Measurements from ENCODE around the gene KLK8. TPM values are rescaled to one million over a fixed set of nuclear protein-coding genes. Genes with fewer than 3 reads are reported as not detected.

KLK8 gene, protein sequence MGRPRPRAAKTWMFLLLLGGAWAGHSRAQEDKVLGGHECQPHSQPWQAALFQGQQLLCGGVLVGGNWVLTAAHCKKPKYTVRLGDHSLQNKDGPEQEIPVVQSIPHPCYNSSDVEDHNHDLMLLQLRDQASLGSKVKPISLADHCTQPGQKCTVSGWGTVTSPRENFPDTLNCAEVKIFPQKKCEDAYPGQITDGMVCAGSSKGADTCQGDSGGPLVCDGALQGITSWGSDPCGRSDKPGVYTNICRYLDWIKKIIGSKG
- total RNA-seq = not detected

DNA sequence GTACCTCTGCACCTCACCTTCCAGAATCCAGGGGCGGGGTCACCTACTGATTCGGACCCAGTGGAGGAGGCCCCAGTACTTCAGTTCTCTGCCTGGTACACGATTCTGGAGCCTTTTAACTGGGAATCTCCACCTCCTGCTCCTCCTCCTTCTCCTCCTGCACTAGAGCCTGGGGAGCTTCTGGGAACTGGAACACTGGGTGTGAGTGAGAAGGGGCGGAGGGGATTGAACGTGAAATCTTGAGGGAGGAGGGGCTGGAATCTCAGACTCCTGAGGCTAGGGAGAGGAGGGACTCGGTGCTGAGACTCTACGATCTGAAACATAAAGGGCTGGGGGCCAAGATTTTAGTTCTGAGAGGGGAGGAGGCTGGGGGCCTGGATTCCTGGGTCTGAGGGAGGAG lies at the start of gene KLK8:
Gene KLK8 (minus strand): TSS at position 90 of the 400 bp plus-strand sequence. CDS start 437 bp downstream, outside the sequence.
- H3K9ac ChIP-seq (ENCODE audit: low read depth in 2 of 2, low read length in 2 of 2) = no peak within 1 kb of the TSS
- no peaks in the 10 kb centered on the region for H3K9me3 ChIP-seq
- H3K4me3 ChIP-seq = no peak within 1 kb of the TSS
- no peaks in the 10 kb centered on the region for H3K27me3 ChIP-seq
- no peaks in the 10 kb centered on the region for H3K4me1 ChIP-seq
- no peak within 1 kb of the TSS for H3K27ac ChIP-seq
- no peaks in the 10 kb centered on the region for H3K36me3 ChIP-seq
- TF ChIP-seq, protein P1, sequence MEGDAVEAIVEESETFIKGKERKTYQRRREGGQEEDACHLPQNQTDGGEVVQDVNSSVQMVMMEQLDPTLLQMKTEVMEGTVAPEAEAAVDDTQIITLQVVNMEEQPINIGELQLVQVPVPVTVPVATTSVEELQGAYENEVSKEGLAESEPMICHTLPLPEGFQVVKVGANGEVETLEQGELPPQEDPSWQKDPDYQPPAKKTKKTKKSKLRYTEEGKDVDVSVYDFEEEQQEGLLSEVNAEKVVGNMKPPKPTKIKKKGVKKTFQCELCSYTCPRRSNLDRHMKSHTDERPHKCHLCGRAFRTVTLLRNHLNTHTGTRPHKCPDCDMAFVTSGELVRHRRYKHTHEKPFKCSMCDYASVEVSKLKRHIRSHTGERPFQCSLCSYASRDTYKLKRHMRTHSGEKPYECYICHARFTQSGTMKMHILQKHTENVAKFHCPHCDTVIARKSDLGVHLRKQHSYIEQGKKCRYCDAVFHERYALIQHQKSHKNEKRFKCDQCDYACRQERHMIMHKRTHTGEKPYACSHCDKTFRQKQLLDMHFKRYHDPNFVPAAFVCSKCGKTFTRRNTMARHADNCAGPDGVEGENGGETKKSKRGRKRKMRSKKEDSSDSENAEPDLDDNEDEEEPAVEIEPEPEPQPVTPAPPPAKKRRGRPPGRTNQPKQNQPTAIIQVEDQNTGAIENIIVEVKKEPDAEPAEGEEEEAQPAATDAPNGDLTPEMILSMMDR (IDR thresholded peaks at IDR 0.05) = no peak
- intact Hi-C loops (cut with DNase I) = no loop called here
- no peak for DNase-seq

DNA sequence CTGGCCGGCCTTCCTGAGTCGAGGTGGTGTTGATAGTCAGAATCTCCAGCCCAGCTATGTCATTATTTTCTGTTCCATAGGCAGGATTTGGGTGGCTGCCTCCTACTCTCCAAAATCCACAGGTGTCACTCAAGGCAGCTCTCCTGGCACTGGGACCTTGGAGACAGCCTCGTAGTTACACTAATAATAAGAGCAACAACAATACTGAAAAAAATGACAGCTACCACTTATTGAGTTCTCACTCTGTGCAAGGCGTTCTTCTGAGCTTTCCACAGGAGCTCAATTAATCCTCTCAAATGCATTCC lies 45.6 kb upstream of the KLK8 start:
- TF ChIP-seq, protein P1 (IDR thresholded peaks at IDR 0.05) = no peak
- Histone ChIP-seq H3K9ac (ENCODE audit: low read depth in 2 of 2, low read length in 2 of 2) (no peak overlapping the region), H3K9me3 (no peaks in the 10 kb centered on the region), H3K4me1 (no peaks in the 10 kb centered on the region), H3K36me3 (no peaks in the 10 kb centered on the region), H3K27ac (no peak overlapping the region), H3K4me3 (no peak overlapping the region), H3K27me3 (no peaks in the 10 kb centered on the region)
- DNase-seq = no peak
- intact Hi-C loops (cut with DNase I) = no loop called here

DNA sequence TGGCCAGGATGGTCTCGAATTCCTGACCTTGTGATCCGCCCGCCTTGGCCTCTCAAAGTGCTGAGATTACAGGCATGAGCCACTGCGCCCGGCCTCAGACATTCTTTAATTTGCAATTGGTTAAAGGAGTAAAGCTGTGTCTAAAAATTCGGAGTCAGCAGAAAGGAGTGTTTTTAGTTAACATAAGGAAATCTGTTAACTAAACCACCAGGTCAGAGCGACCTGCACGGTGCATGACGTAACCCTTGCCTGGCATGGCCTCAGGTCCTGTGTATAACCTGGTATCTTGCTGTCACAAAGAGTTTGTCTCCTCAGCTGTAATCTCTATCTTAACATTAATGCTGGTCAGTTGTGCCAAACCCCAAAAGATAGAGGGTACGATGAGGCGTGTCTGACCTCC lies 42.9 kb upstream of the KLK8 start:
- TF ChIP-seq, protein P1 (IDR thresholded peaks at IDR 0.05) = no peak
- H3K27me3 ChIP-seq = no peaks in the 10 kb centered on the region
- no peaks in the 10 kb centered on the region for H3K9me3 ChIP-seq
- no peak for DNase-seq
- no peak overlapping the region for H3K27ac ChIP-seq
- H3K4me1 ChIP-seq = no peaks in the 10 kb centered on the region
- intact Hi-C loops (cut with DNase I) = no loop called here
- H3K4me3 ChIP-seq = no peak overlapping the region
- H3K36me3 ChIP-seq = no peaks in the 10 kb centered on the region
- no peak overlapping the region for H3K9ac ChIP-seq (ENCODE audit: low read depth in 2 of 2, low read length in 2 of 2)

DNA sequence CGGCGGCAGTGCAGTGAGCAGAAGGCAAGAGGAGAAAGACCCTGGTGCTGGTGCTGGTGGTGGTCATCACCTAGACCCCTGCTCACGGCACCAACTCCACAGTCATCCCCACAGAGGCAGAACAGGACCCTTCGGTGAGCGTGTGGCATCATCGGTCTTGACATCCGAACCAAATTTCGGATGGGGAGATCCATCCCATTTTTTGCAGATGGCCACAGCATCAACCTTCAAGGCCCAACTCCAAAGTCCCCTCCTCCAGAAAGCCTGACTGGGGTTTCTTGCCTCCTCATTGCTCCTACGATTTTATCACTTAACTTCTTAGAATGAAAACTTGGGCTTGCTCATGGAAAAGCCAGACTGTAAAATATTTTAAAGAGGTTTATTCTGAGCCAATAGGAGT lies 42.1 kb upstream of the KLK8 start:
- no peaks in the 10 kb centered on the region for H3K27me3 ChIP-seq
- H3K4me3 ChIP-seq = no peak overlapping the region
- TF ChIP-seq, protein P1 (IDR thresholded peaks at IDR 0.05) = no peak
- H3K36me3 ChIP-seq = no peaks in the 10 kb centered on the region
- no peaks in the 10 kb centered on the region for H3K4me1 ChIP-seq
- H3K27ac ChIP-seq = no peak overlapping the region
- no peak overlapping the region for H3K9ac ChIP-seq (ENCODE audit: low read depth in 2 of 2, low read length in 2 of 2)
- intact Hi-C loops (cut with DNase I) = no loop called here
- no peaks in the 10 kb centered on the region for H3K9me3 ChIP-seq
- no peak for DNase-seq

DNA sequence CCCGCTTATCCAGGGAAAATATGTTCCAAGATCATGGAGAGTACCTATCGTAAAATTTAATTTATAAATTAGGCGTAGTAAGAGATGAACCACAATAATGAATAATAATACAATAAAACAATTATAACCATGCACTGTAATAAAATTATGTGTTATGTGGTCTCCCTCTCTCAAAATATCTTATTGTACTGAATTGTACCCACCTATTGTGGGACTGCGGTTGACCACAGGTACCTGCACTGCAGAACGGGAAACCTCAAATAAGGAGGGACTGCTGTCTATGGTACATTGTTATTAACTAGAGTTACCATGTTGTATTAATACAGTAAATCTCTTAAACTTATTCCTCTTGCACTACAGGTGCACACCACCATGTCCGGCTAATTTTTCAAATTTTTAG lies 38.7 kb upstream of the KLK8 start:
- H3K9ac ChIP-seq (ENCODE audit: low read depth in 2 of 2, low read length in 2 of 2) = no peak overlapping the region
- DNase-seq = no peak
- H3K9me3 ChIP-seq = no peaks in the 10 kb centered on the region
- no peaks in the 10 kb centered on the region for H3K36me3 ChIP-seq
- H3K27ac ChIP-seq = no peak overlapping the region
- TF ChIP-seq, protein P1 (IDR thresholded peaks at IDR 0.05) = no peak
- intact Hi-C loops (cut with DNase I) = no loop called here
- H3K27me3 ChIP-seq = no peaks in the 10 kb centered on the region
- H3K4me3 ChIP-seq = no peak overlapping the region
- H3K4me1 ChIP-seq = no peaks in the 10 kb centered on the region
